Epithelial cell of esophagus (primary cell): ENCODE data around the gene ATG4D.
A peak's percentile ranks its signal among the peaks of the same experiment; 100 is the strongest.

Experiments used
- DNase-seq: peaks from one replicate; pipeline ENCODE4 v3.0.0; 2010; ENCODE audit warnings: low read depth
- H3K4me3 ChIP-seq: 2 replicates; pipeline ENCODE4 v1.5.1; 2011; ENCODE audit warnings: mild to moderate bottlenecking, low read length, control low read depth
- TF ChIP-seq, protein P1 (sequence below): IDR thresholded peaks from 2 replicates; pipeline ENCODE4 v1.5.1; 2011; ENCODE audit warnings: low read depth, mild to moderate bottlenecking, low read length, control low read depth, inconsistent platforms; ENCODE audit not compliant: insufficient read depth; ENCODE audit errors: missing control alignments

Gene ATG4D

DNA sequence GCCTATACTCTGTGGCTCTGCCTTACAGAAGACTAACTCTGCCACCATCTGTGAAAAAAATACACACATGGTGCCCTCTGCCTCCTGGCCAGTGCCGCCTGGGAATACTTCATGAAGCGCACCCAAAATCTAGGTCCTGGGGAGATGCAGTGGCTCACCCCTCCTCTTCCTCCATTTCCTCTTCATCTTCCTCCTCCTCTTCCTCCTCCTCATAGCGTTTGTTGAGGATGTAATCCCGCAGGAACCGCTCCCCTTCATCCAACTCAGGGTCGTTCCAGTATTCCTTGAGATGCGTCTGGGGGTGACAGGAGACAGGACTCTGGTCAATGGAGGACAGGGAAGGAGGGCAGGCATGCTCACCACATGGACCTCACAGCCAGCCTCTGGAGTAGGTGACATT is 16.4 kb downstream of the ATG4D start:
- DNase-seq: no peak
- H3K4me3 ChIP-seq: no peak overlapping the region
- TF ChIP-seq, protein P1, sequence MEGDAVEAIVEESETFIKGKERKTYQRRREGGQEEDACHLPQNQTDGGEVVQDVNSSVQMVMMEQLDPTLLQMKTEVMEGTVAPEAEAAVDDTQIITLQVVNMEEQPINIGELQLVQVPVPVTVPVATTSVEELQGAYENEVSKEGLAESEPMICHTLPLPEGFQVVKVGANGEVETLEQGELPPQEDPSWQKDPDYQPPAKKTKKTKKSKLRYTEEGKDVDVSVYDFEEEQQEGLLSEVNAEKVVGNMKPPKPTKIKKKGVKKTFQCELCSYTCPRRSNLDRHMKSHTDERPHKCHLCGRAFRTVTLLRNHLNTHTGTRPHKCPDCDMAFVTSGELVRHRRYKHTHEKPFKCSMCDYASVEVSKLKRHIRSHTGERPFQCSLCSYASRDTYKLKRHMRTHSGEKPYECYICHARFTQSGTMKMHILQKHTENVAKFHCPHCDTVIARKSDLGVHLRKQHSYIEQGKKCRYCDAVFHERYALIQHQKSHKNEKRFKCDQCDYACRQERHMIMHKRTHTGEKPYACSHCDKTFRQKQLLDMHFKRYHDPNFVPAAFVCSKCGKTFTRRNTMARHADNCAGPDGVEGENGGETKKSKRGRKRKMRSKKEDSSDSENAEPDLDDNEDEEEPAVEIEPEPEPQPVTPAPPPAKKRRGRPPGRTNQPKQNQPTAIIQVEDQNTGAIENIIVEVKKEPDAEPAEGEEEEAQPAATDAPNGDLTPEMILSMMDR: no peak

DNA sequence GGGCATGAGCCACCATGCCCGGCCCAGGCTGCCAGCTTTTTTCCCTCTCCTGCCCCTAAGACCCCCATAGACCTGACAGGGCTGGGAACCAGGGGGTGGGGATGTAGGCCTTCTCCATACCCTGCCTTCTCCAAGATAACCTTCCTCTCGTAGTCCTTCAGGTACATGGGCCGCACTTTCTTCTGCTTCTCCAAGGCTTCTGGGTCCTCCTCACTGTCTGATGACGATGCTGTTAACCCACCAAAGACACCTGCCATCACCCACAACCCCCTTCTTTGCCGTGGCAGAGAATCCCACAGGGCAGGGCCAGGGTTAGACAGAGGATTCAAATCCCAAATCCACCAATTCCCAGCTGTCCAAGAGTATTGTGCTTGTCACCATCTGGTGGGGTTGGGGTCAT is 18.9 kb downstream of the ATG4D start:
- H3K4me3 ChIP-seq: no peak overlapping the region
- no peak for DNase-seq
- TF ChIP-seq, protein P1: no peak

DNA sequence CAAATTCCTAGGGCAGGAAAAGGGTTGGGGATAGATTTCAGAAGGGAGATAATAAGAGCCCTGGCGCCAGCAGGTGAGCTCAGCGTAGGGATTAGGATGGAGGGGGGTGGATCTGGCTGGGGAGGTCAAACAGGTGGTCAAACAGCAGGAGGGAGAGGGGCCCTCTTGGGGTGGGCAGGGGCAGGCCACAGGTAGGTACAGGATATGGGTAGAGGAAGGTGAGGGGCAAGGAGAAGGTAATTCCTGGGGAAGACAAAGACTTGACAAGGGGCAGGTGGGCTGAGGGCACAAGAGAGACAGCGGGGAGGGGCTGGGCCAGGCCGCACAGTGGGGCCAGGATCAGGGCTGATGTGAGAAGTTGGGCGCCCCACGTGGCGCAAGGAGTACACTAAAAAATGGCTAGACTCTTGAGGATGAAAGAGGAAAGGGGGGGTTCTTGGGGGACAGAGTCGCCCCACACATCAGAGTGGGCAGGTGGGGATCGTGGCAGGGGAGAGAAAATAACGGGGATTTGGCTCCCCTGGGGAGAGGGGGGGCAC is 21.4 kb downstream of the ATG4D start:
- peak overlapping the region; percentile 83 for H3K4me3 ChIP-seq
- DNase-seq: peak; percentile 41
- TF ChIP-seq, protein P1: peak; percentile 40

DNA sequence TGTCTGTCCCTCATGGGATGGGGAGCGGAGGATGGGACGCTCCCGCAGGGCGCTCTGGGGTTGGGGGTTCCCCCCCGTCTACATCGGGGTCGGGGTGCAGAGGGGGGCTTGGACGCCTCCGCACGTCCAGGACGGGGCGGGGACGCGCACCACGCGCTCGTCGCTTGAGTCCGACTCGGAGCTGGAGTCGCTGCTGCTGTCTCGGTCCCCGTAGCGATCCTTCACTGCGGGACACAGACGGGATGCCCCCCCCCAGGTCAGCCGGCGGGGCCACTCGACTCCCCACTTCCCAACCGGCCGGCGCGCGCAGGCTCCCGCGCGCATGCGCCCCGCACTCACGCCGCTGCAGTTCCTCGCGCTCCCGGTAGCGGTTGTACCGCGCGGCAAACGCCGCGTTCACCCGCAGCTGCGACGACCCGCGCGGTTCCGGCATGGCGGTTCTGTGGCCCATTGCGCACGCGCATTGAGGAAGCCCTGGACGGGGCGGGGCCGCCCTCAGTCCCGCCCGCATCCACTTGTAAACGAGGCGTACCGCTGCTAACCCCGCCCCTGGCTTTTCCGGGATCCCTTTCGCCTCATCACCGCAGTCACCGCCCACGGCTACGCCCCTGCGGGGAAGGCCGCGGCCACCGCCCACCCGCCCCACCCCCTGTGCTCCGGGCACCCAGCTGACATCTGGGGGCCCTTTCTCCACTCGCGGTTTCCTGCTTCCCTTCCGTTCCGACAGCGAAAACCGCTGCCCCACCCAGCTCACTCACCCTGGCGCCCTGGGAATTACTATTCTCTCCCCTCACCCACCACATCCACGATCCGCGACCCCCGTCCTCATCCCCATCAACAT is 22.1 kb downstream of the ATG4D start, which contains the start of gene KRI1:
Gene KRI1, minus strand, starts transcription at position 444 of the 841 bp plus-strand sequence. Its CDS starts 11 bp downstream, at position 433.
- H3K4me3 ChIP-seq: peak within 1 kb of the TSS; percentile 83
- peak; percentile 97 for DNase-seq
- TF ChIP-seq, protein P1: no peak

- no peak for DNase-seq
- TF ChIP-seq, protein P1: no peak
- H3K4me3 ChIP-seq: peak overlapping the region; percentile 83
Observed at GRCh38 chr19:10566408-10566657, 22.6 kb downstream of the ATG4D start.

- H3K4me3 ChIP-seq: no peak overlapping the region
- TF ChIP-seq, protein P1: no peak
- DNase-seq: no peak
Observed at GRCh38 chr19:10566658-10567410, 23.1 kb downstream of the ATG4D start.
